ENCODE data around the gene TMEM100.
"Not testable (repeated sequence)": the region's sequence is repeated elsewhere in the genome, so short reads cannot be mapped to it uniquely, and the experiment has no call there.

Gene TMEM100

DNA sequence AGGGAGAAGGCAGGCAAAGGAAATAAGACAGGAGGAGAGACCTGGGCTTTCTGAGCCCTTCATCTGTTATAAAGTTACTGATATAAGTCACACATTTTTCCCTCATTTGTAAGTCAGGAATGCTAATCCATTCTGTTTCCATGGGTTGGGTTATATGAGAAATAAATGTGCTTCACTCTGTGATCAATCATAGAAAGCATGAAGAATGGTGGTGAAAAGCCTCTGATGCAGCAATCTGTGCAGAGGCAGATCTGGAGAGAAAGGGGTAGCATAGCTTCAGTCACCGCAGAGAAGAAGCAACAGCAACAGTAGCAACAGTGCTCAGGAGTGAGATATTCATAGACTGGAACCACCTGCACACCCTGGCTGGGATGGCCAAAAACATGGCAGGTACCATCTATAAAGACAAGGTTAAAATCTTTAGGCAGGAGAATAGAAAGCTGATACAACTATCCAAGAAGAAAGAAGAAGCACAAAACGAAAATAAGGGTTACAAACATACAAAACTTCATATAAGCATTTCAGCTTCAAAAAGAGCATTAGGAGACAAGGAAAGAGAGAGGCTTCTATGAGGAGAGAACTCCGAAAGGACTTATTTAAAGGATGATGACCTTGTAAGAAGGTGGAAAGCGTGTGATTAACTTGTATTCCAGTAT lies 41.9 kb downstream of the TMEM100 start:
- DNase-seq: no peak

DNA sequence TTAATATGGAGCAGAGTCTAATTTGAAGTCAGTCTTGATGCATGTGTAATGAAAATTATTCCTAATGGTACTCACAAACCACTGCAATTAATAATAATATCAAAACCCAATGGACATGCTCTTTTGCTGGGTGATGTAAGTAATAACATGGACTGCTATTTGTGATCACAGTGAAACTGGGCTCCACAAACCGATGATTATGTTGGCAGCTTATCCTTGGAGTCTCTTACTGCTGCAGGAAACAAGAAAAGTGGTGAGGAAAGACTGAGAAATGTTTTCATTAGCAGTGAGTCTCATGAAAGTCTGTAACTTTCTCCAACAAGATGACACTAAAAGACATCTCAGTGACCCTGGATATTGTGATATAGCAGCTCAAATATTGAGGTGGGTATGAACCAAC lies 45.2 kb downstream of the TMEM100 start:
- no peak for DNase-seq

DNA sequence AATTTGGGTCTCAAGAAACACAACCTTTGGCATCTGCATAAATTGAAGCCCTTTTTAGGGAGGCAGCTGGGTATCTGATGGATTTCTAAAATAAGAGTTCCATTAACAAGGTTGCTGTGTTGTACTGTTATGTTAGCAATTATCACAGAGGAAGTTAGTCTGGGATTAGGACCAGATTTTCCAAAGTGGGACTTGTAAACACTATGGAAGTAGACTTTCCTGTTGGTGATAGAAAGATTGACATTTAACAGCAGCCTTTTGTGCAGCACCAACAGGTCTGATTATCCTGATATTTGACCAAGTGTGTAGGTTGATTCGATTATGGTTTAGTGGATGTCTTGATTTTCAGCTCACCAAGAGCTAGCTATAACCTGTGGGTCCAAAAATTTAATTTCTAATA lies 46.4 kb downstream of the TMEM100 start:
- DNase-seq: no peak

DNA sequence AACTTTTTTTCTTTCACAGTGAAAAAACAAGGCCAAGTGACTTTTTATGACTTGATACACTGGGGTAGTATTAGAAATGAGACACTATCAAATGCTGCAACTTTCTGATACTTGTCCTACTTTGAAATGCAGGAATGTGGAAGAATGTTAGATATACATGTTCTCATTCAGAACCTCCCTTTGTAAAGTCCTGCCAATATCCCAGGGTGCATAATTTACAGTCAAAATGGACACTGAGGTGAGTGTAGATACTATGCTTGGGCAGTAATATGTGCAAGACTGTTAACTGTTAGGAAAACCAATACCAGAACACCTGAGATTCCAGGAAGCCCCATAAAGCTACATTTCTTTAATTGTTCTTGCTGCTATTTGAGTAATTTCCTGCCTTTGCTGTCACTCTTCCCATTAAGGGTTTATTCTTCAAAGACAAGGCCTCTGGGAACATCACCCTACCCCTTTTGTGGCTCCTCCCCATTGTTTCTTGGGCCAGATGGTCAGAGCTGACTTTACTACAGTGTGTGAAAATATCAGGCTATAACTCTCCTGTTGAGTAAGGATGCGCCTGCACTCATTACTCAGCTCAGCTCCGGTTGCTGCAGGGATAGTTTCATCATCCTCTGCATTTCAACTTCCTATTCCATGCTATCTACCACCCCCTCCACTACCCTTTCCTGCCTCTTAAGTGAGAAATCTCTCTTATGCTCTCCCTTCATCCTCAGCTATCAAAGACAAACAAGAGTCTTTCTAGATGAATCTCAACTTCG lies 48.7 kb downstream of the TMEM100 start:
- no peak for DNase-seq

DNA sequence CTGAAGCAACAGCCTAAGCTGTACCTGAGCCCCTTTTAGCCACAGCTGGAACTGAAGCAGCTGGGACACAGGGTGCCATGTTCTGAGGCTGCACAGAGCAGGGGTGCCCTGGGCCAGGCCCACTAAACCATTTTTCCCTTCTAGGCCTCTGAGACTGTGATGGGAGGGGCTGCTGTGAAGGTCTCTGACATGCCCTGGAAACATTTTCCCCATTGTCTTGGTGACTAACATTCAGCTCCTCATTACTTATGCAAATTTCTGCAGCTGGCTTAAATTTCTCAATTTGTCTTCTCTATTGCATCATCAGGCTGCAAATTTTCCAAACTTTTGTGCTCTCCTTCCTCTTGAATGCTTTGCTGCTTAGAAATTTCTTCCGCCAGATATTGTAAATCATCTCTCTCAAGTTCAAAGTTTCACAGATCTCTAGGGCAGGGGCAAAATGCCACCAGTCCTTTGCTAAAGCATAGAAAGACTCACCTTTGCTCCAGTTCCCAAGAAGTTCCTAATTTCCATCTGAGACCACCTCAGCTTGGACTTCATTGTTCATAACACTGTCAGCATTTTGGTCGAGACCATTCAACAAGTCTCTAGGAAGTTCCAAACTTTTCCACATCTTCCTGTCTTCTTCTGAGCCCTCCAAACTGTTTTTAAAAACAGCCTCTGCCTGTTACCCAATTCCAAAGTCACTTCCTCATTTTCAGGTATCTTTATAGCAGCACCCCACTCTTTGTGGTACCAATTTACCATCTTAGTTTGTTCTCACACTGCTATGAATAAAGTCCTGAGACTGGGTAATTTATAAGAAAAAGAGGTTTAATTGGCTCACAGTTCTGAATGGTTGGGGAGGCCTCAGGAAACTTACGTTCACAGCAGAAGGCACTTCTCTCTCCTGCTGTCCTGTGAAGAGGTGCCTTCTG lies 49.8 kb downstream of the TMEM100 start:
- no peak for DNase-seq

DNA sequence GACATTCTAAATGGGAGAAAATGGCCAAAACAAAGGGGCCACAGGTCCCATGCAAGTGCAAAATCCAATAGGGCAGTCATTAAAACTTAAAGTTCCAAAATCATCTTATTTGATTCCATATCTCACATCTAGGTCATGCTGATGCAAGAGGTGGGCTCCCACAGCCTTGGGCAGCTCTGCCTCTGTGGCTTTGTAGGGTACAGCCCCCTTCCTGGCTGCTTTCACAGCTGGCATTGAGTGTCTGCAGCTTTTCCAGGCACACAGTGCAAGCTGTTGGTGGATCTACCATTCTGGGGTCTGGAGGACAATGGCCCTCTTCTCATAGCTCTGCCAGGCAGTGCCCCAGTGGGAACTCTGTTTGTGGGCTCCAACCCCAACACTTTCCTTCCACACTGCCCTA lies 50.7 kb downstream of the TMEM100 start:
- not testable (repeated sequence) for DNase-seq
